ENCODE measurements around the gene ADARB2. TPM values are rescaled to one million over a fixed set of nuclear protein-coding genes. Genes with fewer than 3 reads are reported as not detected.

The ADARB2 gene
- total RNA-seq, 4 donors from 2014 or later: 0.13 to 6.1 (median 0.57) TPM

DNA sequence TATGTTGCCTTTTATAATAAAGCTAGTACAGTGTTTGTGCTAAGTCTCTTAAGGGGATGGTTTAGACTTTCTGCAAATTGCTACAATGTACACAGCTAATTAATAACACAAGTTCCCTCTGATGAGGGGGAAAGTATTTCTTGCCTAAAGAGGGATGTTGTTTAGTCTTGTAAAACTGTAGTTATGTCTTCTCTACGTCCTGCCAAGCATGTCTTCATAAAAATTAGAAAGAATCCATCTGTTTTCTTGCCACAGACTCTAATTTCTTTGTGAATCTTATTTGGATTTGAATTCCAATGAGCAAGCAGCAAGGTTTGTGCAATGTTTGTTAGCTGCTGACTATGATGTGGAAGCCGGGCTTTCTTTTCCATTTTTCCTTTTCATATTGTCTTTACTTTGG, 28.2 kb downstream of the ADARB2 start:
- ATAC-seq (ENCODE audit: low FRiP score) (no peak), DNase-seq (ENCODE audit: low spot score) (no peak)
- TF ChIP-seq, protein P1, sequence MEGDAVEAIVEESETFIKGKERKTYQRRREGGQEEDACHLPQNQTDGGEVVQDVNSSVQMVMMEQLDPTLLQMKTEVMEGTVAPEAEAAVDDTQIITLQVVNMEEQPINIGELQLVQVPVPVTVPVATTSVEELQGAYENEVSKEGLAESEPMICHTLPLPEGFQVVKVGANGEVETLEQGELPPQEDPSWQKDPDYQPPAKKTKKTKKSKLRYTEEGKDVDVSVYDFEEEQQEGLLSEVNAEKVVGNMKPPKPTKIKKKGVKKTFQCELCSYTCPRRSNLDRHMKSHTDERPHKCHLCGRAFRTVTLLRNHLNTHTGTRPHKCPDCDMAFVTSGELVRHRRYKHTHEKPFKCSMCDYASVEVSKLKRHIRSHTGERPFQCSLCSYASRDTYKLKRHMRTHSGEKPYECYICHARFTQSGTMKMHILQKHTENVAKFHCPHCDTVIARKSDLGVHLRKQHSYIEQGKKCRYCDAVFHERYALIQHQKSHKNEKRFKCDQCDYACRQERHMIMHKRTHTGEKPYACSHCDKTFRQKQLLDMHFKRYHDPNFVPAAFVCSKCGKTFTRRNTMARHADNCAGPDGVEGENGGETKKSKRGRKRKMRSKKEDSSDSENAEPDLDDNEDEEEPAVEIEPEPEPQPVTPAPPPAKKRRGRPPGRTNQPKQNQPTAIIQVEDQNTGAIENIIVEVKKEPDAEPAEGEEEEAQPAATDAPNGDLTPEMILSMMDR (IDR thresholded peaks at IDR 0.05): no peak

DNA sequence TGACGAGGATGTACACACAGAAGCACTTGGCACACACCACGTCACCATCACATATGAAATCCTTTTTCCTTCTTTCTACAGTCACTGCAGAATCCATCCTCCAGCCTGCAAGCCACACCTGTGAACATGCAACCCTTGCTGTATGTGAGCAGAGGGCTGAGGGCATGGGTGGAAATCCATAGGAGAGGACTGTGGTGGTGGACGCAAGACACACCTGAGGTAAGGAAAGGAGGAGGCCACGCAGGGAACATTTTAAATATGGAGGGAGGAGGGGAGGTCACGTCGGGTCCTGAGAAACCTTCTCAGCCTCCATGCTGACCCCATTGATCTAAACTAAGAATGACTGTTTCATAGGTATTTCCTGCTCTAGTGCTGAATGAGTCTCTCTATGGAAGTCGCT, 28.6 kb downstream of the ADARB2 start:
- TF ChIP-seq, protein P1 (IDR thresholded peaks at IDR 0.05): no peak
- DNase-seq (ENCODE audit: low spot score) (no peak), ATAC-seq (ENCODE audit: low FRiP score) (no peak)

DNA sequence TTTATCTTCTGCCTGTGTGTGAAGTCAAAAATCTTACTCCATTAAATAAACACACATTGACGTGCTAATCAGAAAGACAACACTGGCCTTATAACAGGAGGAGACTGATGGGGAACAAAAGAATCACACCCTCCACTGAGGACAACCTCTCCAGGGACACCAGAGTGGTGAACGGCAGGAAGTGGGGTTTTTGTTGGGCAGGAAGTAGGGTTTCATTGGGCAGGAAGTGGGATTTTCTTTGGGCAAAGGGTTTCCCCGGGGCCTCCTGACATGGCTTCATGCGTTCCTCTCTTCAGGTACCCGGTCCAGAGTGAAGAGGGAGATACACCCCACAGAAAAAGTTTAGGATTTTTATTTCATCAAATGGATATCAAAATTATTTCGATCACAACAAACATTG, 30.6 kb downstream of the ADARB2 start:
- DNase-seq (ENCODE audit: low spot score) (no peak), ATAC-seq (ENCODE audit: low FRiP score) (no peak)
- TF ChIP-seq, protein P1 (IDR thresholded peaks at IDR 0.05): no peak

DNA sequence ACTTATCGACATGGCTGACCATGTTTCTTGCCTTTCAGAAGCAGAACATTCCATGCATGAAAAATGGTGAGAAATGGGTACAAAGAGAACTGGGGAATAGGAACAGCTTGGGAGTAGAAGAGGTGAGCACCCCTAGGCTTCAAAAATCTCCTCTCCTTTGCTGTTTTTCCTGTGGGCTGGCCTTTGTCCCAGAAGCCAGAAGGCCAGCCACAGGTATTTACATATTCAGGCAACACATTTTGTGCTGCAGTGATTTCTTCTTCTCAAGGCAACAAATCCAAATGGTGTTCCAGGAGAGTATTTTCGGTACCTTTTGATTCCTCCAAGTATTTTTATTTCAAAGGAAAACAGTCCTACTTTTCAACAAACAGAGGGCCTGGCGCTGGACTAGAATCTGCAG, 31.1 kb downstream of the ADARB2 start:
- DNase-seq (ENCODE audit: low spot score): no peak
- ATAC-seq (ENCODE audit: low FRiP score): no peak
- TF ChIP-seq, protein P1 (IDR thresholded peaks at IDR 0.05): no peak

DNA sequence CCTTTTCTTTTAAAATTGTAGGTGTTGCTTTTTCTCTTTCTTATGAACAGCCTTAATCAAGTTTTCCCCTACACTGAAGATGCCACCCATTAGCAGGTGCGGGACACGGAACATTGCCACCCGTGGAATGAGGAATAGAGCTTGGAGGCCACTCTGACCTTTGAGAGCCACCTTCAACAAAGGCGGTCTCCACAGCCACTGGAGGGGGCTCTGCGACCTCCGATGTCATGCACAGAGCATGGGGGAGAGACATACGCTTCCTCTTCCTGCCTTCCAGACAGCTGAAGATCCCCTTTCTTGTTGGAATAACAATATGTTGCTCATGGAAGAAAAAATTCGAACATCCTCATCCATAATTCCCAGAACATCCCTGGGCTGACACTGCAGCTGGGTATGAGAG, 39.1 kb downstream of the ADARB2 start:
- DNase-seq (ENCODE audit: low spot score): no peak
- TF ChIP-seq, protein P1 (IDR thresholded peaks at IDR 0.05): no peak
- no peak for ATAC-seq (ENCODE audit: low FRiP score)

DNA sequence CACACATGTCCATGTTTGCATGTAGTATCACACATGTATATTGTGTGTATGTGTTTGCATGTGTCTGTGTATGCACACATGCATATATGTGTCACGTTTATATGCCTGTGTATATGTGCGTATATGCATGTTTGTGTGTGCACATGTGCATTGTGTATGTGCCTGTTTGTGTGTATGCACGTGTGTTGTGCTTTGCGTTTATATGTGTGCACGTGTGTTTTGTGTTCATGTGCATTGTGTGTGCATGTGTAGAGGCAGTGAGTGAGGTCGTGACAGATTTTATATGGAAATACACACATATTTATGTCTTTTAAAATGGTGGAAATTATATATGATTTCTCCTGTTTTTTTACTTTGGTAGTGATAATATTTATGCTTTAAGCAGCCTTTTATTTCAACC, 41.2 kb downstream of the ADARB2 start:
- TF ChIP-seq, protein P1 (IDR thresholded peaks at IDR 0.05): no peak
- DNase-seq (ENCODE audit: low spot score) (no peak), ATAC-seq (ENCODE audit: low FRiP score) (no peak)

DNA sequence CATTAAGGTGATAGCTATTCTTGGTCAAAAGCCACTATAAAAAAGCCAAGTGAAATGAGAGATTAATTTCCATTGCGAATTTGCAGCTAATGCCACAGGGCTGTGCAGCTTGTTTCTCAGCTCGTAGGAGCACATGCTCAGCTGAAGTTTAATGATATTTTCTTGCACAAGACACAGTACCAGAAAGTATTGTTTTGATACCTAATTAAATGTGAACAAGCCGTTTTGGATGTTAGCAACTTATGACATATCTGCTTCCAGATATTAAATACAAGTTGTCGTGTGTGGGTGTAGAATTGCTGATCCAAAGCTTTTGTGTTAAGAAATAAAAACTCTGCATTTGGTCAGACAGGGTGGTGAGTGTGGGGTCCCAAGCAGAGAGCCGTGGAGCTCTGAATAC, 47.2 kb downstream of the ADARB2 start:
- no peak for DNase-seq (ENCODE audit: low spot score)
- TF ChIP-seq, protein P1 (IDR thresholded peaks at IDR 0.05): no peak
- no peak for ATAC-seq (ENCODE audit: low FRiP score)
